ENCODE data around the gene SNX20. TPM values are rescaled to one million over a fixed set of nuclear protein-coding genes. Genes with fewer than 3 reads are reported as not detected.

SNX20 gene
- total and polyA plus RNA-seq, 2 experiments from 2014 or later, result not detected

DNA sequence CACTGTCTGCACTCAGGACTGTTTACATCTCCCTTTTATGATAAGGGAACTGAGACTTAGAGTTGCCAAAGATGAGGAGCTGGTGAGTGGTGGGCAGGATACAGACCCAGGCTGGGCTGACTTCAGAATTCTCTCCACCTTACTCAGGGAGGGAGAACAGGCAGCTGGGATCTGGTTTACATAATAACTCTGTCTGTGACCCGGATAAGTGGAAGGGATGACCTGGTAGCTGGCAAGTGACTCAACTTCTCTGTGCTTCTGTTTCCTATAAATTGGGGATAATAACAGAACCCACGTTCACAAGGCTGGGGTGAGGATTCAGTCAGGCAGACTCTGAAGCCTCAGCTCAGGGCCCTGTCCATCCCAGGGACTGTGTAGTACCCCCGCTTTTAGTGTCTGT lies 2.6 kb downstream of the SNX20 start (continued):
- TF ChIP-seq, protein P1, sequence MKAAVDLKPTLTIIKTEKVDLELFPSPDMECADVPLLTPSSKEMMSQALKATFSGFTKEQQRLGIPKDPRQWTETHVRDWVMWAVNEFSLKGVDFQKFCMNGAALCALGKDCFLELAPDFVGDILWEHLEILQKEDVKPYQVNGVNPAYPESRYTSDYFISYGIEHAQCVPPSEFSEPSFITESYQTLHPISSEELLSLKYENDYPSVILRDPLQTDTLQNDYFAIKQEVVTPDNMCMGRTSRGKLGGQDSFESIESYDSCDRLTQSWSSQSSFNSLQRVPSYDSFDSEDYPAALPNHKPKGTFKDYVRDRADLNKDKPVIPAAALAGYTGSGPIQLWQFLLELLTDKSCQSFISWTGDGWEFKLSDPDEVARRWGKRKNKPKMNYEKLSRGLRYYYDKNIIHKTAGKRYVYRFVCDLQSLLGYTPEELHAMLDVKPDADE (IDR thresholded peaks at IDR 0.05), result no peak
- TF ChIP-seq ZNF114 (CRISPR knock-in tag; IDR thresholded peaks at IDR 0.05) (no peak), EZH2 (IDR thresholded peaks at IDR 0.05; ENCODE audit: low read depth, unreplicated experiment) (no peak)

GRCh38 chr16:50677351-50677750 lies 3.8 kb downstream of the SNX20 start:
- Mint-ChIP-seq H3K4me3 (no peak overlapping the region), H3K27me3 (ENCODE audit: insufficient read depth, low read depth, poor library complexity) (peaks cover 6% of the 10 kb centered on the region), H3K4me1 (no peaks in the 10 kb centered on the region; the same call in 2 of the 3 replicates), H3K36me3 (ENCODE audit: low read depth) (peaks cover 10% of the 10 kb centered on the region; the same call in 2 of the 3 replicates), H3K9me3 (peaks cover 13% of the 10 kb centered on the region), H3K27ac (no peak overlapping the region)
- no peaks in the 10 kb centered on the region for H3F3A ChIP-seq (replicated peaks; ENCODE audit: low read depth)
- peak; percentile 44 for DNase-seq (ENCODE audit: low spot score)
- H3K27ac ChIP-seq (ENCODE audit: low read depth), result no peak overlapping the region
- H2AFZ ChIP-seq, result no peak overlapping the region
- no peak overlapping the region for H3K4me2 ChIP-seq
- peaks cover 5% of the 10 kb centered on the region; the same call in 1 of the 2 replicates for H3K27me3 ChIP-seq (ENCODE audit: insufficient read depth)
- ATAC-seq, result peak; percentile 64
- no peaks in the 10 kb centered on the region for H3K36me3 ChIP-seq (ENCODE audit: insufficient read depth)
- no peaks in the 10 kb centered on the region for H3K79me2 ChIP-seq (replicated peaks; ENCODE audit: insufficient read depth)
- TF ChIP-seq, protein P2, sequence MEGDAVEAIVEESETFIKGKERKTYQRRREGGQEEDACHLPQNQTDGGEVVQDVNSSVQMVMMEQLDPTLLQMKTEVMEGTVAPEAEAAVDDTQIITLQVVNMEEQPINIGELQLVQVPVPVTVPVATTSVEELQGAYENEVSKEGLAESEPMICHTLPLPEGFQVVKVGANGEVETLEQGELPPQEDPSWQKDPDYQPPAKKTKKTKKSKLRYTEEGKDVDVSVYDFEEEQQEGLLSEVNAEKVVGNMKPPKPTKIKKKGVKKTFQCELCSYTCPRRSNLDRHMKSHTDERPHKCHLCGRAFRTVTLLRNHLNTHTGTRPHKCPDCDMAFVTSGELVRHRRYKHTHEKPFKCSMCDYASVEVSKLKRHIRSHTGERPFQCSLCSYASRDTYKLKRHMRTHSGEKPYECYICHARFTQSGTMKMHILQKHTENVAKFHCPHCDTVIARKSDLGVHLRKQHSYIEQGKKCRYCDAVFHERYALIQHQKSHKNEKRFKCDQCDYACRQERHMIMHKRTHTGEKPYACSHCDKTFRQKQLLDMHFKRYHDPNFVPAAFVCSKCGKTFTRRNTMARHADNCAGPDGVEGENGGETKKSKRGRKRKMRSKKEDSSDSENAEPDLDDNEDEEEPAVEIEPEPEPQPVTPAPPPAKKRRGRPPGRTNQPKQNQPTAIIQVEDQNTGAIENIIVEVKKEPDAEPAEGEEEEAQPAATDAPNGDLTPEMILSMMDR (conservative IDR thresholded peaks at IDR 0.05; ENCODE audit: low read depth in 2 of 2), result peak; percentile 65 to 67
- TF ChIP-seq NANOG (IDR thresholded peaks at IDR 0.05; ENCODE audit: borderline replicate concordance) (no peak), EZH2phosphoT487 (IDR thresholded peaks at IDR 0.05; ENCODE audit: unreplicated experiment) (no peak)
- no peak overlapping the region for H3K4me3 ChIP-seq
- no peaks in the 10 kb centered on the region for H3K9me2 ChIP-seq (ENCODE audit: insufficient read depth)
- H4K20me1 ChIP-seq (replicated peaks; ENCODE audit: insufficient read depth), result no peaks in the 10 kb centered on the region
- H3K4me1 ChIP-seq (ENCODE audit: insufficient read depth), result no peaks in the 10 kb centered on the region

- Histone ChIP-seq H3K9me2 (ENCODE audit: insufficient read depth) (no peaks in the 10 kb centered on the region), H3K4me2 (no peak overlapping the region), H3K79me2 (replicated peaks; ENCODE audit: insufficient read depth) (no peaks in the 10 kb centered on the region), H3K27me3 (ENCODE audit: insufficient read depth) (peaks cover 5% of the 10 kb centered on the region; the same call in 1 of the 2 replicates), H3K27ac (ENCODE audit: low read depth) (no peak overlapping the region), H3K36me3 (ENCODE audit: insufficient read depth) (no peaks in the 10 kb centered on the region), H2AFZ (no peak overlapping the region), H4K20me1 (replicated peaks; ENCODE audit: insufficient read depth) (no peaks in the 10 kb centered on the region), H3F3A (replicated peaks; ENCODE audit: low read depth) (no peaks in the 10 kb centered on the region), H3K4me1 (ENCODE audit: insufficient read depth) (no peaks in the 10 kb centered on the region), H3K4me3 (no peak overlapping the region)
- DNase-seq (ENCODE audit: low spot score) (no peak), ATAC-seq (no peak)
- H3K27me3 Mint-ChIP-seq (ENCODE audit: insufficient read depth, low read depth, poor library complexity), result peaks cover 8% of the 10 kb centered on the region
- H3K9me3 Mint-ChIP-seq, result peaks cover 19% of the 10 kb centered on the region
- no peak overlapping the region for H3K27ac Mint-ChIP-seq
- H3K4me1 Mint-ChIP-seq, result no peaks in the 10 kb centered on the region; the same call in 2 of the 3 replicates
- H3K36me3 Mint-ChIP-seq (ENCODE audit: low read depth), result peaks cover 16% of the 10 kb centered on the region
- H3K4me3 Mint-ChIP-seq, result no peak overlapping the region
- no peak for TF ChIP-seq ZNF331 (CRISPR knock-in tag; IDR thresholded peaks at IDR 0.05; ENCODE audit: low read depth)
- TF ChIP-seq, protein P3, sequence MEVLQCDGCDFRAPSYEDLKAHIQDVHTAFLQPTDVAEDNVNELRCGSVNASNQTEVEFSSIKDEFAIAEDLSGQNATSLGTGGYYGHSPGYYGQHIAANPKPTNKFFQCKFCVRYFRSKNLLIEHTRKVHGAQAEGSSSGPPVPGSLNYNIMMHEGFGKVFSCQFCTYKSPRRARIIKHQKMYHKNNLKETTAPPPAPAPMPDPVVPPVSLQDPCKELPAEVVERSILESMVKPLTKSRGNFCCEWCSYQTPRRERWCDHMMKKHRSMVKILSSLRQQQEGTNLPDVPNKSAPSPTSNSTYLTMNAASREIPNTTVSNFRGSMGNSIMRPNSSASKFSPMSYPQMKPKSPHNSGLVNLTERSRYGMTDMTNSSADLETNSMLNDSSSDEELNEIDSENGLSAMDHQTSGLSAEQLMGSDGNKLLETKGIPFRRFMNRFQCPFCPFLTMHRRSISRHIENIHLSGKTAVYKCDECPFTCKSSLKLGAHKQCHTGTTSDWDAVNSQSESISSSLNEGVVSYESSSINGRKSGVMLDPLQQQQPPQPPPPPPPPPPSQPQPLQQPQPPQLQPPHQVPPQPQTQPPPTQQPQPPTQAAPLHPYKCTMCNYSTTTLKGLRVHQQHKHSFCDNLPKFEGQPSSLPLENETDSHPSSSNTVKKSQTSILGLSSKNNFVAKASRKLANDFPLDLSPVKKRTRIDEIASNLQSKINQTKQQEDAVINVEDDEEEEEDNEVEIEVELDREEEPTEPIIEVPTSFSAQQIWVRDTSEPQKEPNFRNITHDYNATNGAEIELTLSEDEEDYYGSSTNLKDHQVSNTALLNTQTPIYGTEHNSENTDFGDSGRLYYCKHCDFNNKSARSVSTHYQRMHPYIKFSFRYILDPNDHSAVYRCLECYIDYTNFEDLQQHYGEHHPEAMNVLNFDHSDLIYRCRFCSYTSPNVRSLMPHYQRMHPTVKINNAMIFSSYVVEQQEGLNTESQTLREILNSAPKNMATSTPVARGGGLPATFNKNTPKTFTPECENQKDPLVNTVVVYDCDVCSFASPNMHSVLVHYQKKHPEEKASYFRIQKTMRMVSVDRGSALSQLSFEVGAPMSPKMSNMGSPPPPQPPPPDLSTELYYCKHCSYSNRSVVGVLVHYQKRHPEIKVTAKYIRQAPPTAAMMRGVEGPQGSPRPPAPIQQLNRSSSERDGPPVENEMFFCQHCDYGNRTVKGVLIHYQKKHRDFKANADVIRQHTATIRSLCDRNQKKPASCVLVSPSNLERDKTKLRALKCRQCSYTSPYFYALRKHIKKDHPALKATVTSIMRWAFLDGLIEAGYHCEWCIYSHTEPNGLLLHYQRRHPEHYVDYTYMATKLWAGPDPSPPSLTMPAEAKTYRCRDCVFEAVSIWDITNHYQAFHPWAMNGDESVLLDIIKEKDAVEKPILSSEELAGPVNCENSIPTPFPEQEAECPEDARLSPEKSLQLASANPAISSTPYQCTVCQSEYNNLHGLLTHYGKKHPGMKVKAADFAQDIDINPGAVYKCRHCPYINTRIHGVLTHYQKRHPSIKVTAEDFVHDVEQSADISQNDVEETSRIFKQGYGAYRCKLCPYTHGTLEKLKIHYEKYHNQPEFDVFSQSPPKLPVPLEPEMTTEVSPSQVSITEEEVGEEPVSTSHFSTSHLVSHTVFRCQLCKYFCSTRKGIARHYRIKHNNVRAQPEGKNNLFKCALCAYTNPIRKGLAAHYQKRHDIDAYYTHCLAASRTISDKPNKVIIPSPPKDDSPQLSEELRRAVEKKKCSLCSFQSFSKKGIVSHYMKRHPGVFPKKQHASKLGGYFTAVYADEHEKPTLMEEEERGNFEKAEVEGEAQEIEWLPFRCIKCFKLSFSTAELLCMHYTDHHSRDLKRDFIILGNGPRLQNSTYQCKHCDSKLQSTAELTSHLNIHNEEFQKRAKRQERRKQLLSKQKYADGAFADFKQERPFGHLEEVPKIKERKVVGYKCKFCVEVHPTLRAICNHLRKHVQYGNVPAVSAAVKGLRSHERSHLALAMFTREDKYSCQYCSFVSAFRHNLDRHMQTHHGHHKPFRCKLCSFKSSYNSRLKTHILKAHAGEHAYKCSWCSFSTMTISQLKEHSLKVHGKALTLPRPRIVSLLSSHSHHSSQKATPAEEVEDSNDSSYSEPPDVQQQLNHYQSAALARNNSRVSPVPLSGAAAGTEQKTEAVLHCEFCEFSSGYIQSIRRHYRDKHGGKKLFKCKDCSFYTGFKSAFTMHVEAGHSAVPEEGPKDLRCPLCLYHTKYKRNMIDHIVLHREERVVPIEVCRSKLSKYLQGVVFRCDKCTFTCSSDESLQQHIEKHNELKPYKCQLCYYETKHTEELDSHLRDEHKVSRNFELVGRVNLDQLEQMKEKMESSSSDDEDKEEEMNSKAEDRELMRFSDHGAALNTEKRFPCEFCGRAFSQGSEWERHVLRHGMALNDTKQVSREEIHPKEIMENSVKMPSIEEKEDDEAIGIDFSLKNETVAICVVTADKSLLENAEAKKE (CRISPR knock-in tag; IDR thresholded peaks at IDR 0.05), result no peak
- TF ChIP-seq JUNB (IDR thresholded peaks at IDR 0.05; ENCODE audit: unreplicated experiment), result no peak
- no peak for TF ChIP-seq CREB1 (CRISPR knock-in tag; IDR thresholded peaks at IDR 0.05; ENCODE audit: low read depth)
- no peak for TF ChIP-seq POLR2AphosphoS5 (IDR thresholded peaks at IDR 0.05; ENCODE audit: low read depth)
- no peak for TF ChIP-seq EZH2phosphoT487 (IDR thresholded peaks at IDR 0.05; ENCODE audit: unreplicated experiment)
Measured at GRCh38 chr16:50676684-50677225, 4.4 kb downstream of the SNX20 start.

All from GM23338 (cell line).